GM19324 (cell line): ENCODE measurements around the gene ATXN7.

ENCODE experiments used
- ATAC-seq: cut with Tn5 transposase; IDR thresholded peaks from one replicate; pipeline ENCODE4 v1.9.1; 2021; ENCODE audit warnings: mild to moderate bottlenecking, moderate library complexity; ENCODE audit not compliant: unreplicated experiment, low FRiP score

Gene ATXN7

DNA sequence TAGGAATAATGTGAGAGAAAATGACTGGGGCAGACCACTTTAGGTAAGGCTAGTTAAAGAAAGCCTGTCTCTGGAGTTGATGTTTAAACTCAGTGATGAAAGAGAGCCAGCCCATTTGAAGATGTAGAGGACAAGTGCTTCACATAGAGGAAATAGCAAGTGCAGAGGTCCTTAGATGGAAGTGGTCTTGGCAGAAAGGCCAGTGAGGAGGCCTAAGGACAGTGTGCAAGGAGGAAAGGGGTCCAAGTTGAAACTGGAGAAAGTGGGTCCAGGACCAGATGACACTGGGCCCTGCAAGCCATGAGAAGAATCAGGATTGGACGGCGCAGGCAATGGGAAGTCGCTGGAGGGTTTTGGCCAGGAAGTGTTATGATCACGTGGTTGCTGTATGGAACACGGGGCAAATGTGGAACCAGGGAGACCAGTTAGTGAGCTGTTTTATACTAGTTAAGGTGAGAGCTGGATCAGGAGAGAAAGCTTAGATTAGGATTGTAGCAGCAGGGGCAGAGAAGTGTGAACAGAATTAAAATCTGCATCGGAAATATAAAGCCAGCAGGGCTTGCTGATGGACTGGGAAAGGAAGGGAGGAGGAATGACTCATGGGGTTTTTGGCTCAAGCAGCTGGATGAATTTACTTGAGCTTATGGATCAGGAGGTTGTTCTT lies 96.5 kb downstream of the ATXN7 start:
- no peak for ATAC-seq

DNA sequence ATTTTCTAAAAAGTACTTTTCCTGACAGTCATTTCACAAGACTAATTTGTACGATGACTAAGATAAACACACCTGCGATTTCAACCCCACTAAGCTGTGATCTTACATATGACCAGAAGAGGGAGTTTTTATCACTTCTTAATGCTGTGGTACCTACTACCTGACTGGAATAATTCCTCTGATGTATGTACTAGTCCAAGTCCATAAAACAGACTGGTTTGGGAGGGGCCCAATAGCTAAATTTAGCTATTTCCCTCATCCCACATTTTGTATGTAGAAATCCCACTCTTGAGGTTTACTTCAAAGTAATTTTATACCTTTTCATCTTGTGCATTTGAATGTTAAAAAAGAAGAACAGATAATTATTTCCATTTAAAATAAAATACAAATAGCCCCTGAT lies 98.2 kb downstream of the ATXN7 start:
- peak; percentile 65 for ATAC-seq

GRCh38 chr3:63963496-63963895 lies 99.8 kb downstream of the ATXN7 start:
- ATAC-seq: no peak

GRCh38 chr3:63964681-63965485 lies 101.2 kb downstream of the ATXN7 start:
- no peak for ATAC-seq

- no peak for ATAC-seq
Measured at GRCh38 chr3:63966007-63966406, 102.3 kb downstream of the ATXN7 start.

DNA sequence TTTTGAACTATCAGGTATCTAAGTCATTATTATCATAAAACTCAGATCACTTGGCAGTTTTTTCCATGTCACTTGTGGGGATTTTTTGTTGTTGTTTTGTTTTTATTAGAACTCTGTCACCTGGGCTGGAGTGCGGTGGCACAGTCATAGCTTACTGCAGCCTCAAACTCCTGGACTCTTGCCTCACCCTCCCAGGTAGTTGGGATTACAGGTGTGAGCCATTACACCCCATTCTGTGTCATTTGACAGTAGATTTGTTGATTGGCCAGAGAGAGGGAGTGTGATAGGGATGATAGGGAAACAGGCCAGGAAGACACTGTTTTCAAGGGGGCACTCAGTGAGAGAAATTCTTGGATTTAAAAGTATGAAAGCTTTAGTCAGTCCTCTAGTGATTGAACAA lies 103.2 kb downstream of the ATXN7 start:
- no peak for ATAC-seq

DNA sequence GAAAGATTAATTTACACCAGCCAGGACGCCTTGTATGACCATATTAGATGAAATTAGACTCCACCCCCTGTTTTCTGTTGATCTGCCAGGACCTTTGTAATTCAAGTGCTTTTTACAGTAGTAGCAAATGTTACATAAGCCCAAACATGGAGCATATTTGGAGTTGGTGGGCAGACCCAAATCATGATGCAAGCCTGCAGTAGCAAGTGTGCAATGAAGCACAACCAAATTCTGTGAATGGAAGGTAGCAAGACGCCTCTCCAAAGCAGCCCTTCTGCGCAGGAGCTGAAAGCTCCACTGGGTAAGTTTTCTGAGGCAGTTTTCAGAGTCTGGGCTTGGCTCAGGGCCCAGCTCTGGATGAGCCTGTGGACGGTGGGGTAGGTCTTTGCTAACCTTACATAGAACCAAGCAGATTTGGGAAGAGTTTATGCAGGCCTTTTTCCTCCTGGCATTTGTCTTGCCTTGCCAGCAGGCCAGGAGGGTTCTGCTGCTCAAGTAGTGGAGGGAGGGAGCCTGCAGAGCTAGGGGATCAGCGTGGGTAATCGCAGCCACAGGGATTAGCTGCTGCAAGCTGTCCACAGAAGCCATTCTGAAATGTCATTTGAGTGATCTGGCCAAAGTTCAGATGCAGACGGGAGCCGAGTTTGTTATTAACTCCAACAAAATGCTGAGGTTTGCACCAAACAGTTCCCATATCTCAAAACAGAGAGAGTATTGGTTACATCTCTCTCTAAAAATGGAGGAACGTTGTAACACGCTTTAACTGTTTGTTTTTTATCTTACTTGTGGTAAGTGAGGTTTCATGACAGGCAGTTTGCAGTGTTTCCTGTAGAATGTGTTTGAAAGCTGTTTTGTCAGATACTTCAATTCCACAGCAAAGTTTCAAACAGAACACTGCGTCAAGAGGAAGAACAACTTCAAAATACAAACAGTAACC lies 104.3 kb downstream of the ATXN7 start:
- ATAC-seq: peak; percentile 62

- peak; percentile 28 for ATAC-seq
Measured at GRCh38 chr3:63968612-63969350, 105.1 kb downstream of the ATXN7 start.

DNA sequence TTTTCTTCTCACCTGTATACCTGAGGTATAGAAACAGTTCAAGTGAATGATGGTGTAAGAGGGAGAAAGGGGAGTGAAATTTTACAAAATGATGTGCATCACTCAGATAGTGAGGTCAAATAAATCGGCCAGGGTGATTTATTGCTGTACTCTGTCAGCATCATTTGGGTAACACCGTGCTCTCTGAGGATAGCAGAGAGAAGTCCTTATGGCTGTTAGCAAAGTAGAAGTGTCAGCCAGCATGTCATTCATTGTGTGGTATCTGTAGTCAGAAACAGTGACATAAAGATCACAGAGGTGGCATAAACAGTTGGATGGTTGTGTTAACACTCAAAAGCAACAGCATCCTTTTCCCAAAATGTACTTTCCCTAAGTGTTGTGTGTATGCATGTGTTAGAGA lies 106.2 kb downstream of the ATXN7 start:
- ATAC-seq: no peak

- ATAC-seq: no peak
Measured at GRCh38 chr3:63970631-63971475, 107.2 kb downstream of the ATXN7 start.

DNA sequence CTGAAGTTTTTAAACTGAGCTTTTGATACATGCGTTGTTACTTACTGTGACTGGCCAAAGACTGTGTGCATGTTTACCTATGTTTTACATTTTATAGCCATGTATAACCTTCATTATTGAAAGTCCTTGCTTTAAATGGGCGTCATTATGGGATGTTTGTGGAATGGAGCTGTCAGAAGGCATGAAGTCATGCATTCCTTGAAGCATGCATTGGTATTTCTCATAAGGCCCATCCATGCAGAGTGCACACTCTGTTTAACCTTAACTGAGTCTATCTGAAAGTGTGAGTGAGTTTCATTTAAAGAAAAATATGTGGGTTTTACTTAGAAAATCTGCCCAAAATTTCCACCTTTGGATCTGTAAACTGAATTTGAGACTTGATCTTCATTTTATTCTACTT lies 108.5 kb downstream of the ATXN7 start:
- no peak for ATAC-seq

DNA sequence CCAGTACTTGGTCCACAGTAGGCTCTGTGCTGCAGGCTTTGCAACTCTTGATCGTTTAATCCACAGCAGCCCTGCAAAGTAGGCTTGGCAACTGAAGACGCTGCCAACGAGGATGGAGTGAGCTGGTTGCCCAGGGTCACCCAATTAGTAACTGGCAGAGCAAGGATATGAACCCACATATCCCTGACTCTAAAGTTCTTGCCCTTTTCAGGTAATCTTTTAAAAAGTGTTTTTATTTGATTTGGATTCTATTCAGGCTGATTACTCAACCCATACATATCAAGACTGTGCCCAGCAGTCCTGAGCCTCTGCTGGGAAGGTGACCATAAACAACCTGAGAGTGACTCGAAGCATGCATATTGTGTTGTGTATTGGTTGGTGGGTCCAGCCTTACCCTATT lies 109.3 kb downstream of the ATXN7 start:
- ATAC-seq: no peak

GRCh38 chr3:63973406-63973805 lies 109.7 kb downstream of the ATXN7 start:
- ATAC-seq: no peak

DNA sequence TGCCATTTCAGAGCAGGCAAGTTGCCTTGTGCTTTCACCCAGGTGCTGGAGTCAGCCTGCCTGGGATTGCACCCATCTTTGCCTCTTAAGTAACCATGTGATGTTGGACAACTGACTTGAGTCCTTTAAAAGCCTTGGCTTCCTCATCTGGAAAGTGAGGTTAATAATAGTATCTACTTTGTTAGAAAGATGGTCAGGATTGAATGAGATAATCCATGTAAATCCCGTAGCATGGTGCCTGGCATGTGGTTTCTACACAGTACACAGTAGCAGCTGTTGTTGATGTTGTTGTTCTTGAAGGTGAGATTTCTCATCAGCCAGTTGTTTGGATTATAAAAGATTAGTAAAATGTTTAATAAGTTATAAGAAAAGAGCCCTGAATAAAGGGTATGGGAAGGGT lies 110.8 kb downstream of the ATXN7 start:
- ATAC-seq: no peak

- no peak for ATAC-seq
Measured at GRCh38 chr3:63975723-63976122, 112.1 kb downstream of the ATXN7 start.

GRCh38 chr3:63976161-63976871 lies 112.6 kb downstream of the ATXN7 start:
- no peak for ATAC-seq

GRCh38 chr3:63976872-63977200 lies 113.2 kb downstream of the ATXN7 start:
- no peak for ATAC-seq

- ATAC-seq: no peak
Measured at GRCh38 chr3:63977893-63978292, 114.2 kb downstream of the ATXN7 start.
